ENCODE results near the gene EDA. TPM values are rescaled to one million over a fixed set of nuclear protein-coding genes. Genes with fewer than 3 reads are reported as not detected.

Gene EDA
- total RNA-seq, 1 donor from 2014 or later, result not detected

DNA sequence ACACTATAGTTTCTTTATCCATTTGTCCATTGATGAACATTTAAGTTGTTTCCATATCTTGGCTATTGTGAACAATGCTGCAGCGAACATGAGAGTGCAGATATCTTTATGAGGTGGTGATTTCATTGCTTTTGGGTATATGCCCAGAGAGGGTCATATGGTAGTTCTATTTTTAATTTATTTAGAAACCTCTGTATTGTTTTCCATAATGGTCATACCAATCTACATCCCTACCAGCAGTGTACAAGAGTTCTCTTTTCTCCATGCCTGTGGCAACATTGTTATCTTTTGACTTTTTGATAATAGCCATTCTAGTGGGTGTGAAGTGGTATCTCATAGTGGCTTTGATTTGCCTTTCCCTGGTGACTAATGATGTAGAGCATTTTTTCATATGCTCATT, 48.8 kb downstream of the EDA start:
- no peak overlapping the region for H3K4me3 Mint-ChIP-seq (ENCODE audit: unreplicated experiment)
- H3K27me3 Mint-ChIP-seq (ENCODE audit: unreplicated experiment), result no peaks in the 10 kb centered on the region
- no peak overlapping the region for H3K27ac Mint-ChIP-seq (ENCODE audit: unreplicated experiment)
- no peaks in the 10 kb centered on the region for H3K4me1 Mint-ChIP-seq (ENCODE audit: unreplicated experiment)
- DNase-seq (ENCODE audit: extremely low spot score, unreplicated experiment), result no peak
- peaks cover 40% of the 10 kb centered on the region for H3K9me3 Mint-ChIP-seq (ENCODE audit: unreplicated experiment)
- H3K36me3 Mint-ChIP-seq (ENCODE audit: unreplicated experiment), result no peaks in the 10 kb centered on the region
- TF ChIP-seq, protein P1, sequence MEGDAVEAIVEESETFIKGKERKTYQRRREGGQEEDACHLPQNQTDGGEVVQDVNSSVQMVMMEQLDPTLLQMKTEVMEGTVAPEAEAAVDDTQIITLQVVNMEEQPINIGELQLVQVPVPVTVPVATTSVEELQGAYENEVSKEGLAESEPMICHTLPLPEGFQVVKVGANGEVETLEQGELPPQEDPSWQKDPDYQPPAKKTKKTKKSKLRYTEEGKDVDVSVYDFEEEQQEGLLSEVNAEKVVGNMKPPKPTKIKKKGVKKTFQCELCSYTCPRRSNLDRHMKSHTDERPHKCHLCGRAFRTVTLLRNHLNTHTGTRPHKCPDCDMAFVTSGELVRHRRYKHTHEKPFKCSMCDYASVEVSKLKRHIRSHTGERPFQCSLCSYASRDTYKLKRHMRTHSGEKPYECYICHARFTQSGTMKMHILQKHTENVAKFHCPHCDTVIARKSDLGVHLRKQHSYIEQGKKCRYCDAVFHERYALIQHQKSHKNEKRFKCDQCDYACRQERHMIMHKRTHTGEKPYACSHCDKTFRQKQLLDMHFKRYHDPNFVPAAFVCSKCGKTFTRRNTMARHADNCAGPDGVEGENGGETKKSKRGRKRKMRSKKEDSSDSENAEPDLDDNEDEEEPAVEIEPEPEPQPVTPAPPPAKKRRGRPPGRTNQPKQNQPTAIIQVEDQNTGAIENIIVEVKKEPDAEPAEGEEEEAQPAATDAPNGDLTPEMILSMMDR (IDR thresholded peaks at IDR 0.05), result no peak

DNA sequence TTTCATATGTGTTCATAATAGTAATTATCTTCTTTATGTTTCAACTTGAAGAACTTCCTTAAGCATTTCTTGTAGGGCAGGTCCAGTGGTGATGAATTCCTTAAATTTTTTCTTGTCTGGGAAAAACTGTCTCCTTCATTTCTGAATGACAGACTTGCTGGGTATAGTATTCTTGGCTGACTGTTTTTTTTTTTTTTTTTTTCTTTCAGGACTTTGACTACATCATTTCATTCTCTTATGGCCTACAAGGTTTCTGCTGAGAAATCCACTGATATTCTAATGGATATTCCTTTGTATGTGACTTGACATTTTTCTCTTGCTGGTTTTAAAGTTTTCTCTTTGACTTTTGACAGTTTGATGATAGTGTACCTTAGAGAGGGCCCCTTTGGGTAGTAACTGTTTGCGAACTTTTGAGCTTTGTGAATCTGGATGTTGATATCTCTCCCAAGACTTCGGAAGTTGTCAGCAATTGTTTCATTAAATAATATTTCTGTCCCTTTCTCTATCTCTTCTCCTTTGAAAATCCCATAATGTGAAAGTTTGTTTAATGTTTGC, 54.2 kb downstream of the EDA start:
- no peak overlapping the region for H3K4me3 Mint-ChIP-seq (ENCODE audit: unreplicated experiment)
- TF ChIP-seq, protein P1 (IDR thresholded peaks at IDR 0.05), result no peak
- DNase-seq (ENCODE audit: extremely low spot score, unreplicated experiment), result no peak
- H3K36me3 Mint-ChIP-seq (ENCODE audit: unreplicated experiment), result no peaks in the 10 kb centered on the region
- no peaks in the 10 kb centered on the region for H3K4me1 Mint-ChIP-seq (ENCODE audit: unreplicated experiment)
- no peak overlapping the region for H3K27ac Mint-ChIP-seq (ENCODE audit: unreplicated experiment)
- H3K27me3 Mint-ChIP-seq (ENCODE audit: unreplicated experiment), result no peaks in the 10 kb centered on the region
- H3K9me3 Mint-ChIP-seq (ENCODE audit: unreplicated experiment), result peaks cover 34% of the 10 kb centered on the region

DNA sequence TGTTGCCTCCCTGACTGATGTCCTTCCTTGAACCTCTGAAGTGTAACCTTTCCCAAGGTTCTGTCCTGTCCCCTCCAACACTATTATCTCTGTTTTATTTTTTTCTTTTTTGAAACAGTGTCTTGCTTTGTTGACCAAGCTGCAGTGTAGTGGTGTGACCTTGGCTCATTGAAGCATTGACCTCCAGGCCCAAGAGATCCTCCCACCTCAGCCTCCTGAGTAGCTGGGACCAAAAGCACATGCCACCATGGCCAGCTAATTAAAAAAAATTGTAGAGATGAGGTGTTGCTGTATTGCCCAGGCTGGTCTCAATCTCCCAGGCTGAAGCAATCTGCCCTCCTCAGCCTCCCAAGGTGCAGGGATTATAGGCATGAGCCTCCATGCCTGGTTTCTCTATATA, 59.0 kb downstream of the EDA start:
- H3K27me3 Mint-ChIP-seq (ENCODE audit: unreplicated experiment), result no peaks in the 10 kb centered on the region
- no peak overlapping the region for H3K4me3 Mint-ChIP-seq (ENCODE audit: unreplicated experiment)
- no peak for DNase-seq (ENCODE audit: extremely low spot score, unreplicated experiment)
- H3K9me3 Mint-ChIP-seq (ENCODE audit: unreplicated experiment), result peaks cover 33% of the 10 kb centered on the region
- no peak overlapping the region for H3K27ac Mint-ChIP-seq (ENCODE audit: unreplicated experiment)
- H3K36me3 Mint-ChIP-seq (ENCODE audit: unreplicated experiment), result no peaks in the 10 kb centered on the region
- H3K4me1 Mint-ChIP-seq (ENCODE audit: unreplicated experiment), result no peaks in the 10 kb centered on the region
- TF ChIP-seq, protein P1 (IDR thresholded peaks at IDR 0.05), result no peak

DNA sequence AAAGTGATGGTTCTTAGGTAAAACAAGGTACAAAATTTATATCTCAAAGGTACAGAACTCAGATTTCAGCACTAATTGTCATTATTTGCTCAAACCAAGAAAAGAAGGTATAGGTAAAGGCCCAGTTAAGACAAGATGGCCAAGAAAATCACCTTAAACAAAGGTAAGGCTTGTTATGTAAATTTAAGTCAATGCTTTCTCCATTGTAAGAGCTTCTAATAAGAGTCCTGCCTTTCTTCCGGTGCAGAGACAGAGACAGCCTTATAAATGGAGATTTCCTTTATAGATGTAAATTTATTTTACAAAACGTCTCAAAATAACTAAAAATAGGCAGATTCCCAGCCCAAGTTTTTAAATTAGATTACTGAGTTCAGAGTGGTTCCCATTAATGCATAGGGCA, 89.9 kb downstream of the EDA start:
- DNase-seq (ENCODE audit: extremely low spot score, unreplicated experiment), result no peak
- TF ChIP-seq, protein P1 (IDR thresholded peaks at IDR 0.05), result no peak
- Mint-ChIP-seq H3K9me3 (ENCODE audit: unreplicated experiment) (peaks cover 38% of the 10 kb centered on the region), H3K4me1 (ENCODE audit: unreplicated experiment) (no peaks in the 10 kb centered on the region), H3K27me3 (ENCODE audit: unreplicated experiment) (no peaks in the 10 kb centered on the region), H3K36me3 (ENCODE audit: unreplicated experiment) (no peaks in the 10 kb centered on the region), H3K4me3 (ENCODE audit: unreplicated experiment) (no peak overlapping the region), H3K27ac (ENCODE audit: unreplicated experiment) (no peak overlapping the region)

DNA sequence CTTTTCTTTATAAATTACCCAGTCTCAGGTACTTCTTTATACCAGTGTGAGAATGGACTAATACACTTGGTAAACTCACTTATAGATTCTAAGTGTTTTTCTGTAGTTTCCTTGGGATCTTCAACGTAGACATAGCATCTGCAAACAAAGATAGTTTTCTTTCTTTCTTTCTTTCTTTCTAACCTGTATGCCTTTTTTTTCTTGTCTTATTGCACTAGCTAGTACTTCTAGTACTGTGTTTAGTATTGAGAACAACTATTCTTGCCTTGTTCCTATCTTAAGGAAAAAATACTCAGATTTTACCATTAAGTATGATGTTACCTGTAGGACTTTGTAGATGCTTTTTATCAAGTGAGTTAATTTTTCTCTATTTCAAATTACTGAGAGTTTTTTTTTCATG, 102.2 kb downstream of the EDA start:
- H3K27me3 Mint-ChIP-seq (ENCODE audit: unreplicated experiment), result no peaks in the 10 kb centered on the region
- H3K4me1 Mint-ChIP-seq (ENCODE audit: unreplicated experiment), result no peaks in the 10 kb centered on the region
- no peak for DNase-seq (ENCODE audit: extremely low spot score, unreplicated experiment)
- no peak overlapping the region for H3K27ac Mint-ChIP-seq (ENCODE audit: unreplicated experiment)
- no peaks in the 10 kb centered on the region for H3K36me3 Mint-ChIP-seq (ENCODE audit: unreplicated experiment)
- no peak overlapping the region for H3K4me3 Mint-ChIP-seq (ENCODE audit: unreplicated experiment)
- TF ChIP-seq, protein P1 (IDR thresholded peaks at IDR 0.05), result no peak
- peaks cover 60% of the 10 kb centered on the region for H3K9me3 Mint-ChIP-seq (ENCODE audit: unreplicated experiment)
